ENCODE measurements around the gene ENTPD7. TPM values are rescaled to one million over a fixed set of nuclear protein-coding genes. Genes with fewer than 3 reads are reported as not detected.

ENTPD7 gene
- total and polyA plus RNA-seq, 9 of the 15 experiments (the other 6 are each of a cell fraction or from before 2014, with no cell fraction given), result 1.4 to 13.9 (median 8.5) TPM

DNA sequence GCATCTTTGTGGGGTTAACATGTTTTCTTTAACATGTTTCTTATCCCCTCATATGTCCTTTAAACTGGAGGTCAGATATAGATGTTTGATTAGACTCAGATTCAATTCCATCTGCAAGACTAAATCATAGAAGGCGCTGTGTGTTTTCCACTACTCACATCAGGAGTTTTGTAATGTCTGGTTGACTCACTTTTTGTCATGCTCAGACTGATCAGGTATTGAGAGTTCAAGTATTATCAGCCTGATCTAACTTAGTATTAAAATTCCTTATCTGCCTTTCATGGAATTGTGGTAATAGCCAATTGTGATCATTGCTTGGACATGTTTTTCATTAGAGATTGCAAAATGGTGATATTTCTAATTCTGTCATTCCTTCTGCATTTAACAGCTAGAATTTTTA lies 30.2 kb downstream of the ENTPD7 start:
- no peak overlapping the region for H3K9ac ChIP-seq (ENCODE audit: insufficient read depth in 1 of 2, low read depth in 2 of 2, low read length in 2 of 2)
- peaks cover 15% of the 10 kb centered on the region; the same call in 2 of the 3 replicates for H3K36me3 ChIP-seq (ENCODE audit: control insufficient read depth, insufficient read depth, low read length)
- BruUV-seq (replicated peaks), result no TSS peak
- in situ Hi-C loops (cut with MboI) (no loop called here), intact Hi-C loops (cut with micrococcal nuclease) (no loop called here)
- H3K9me1 ChIP-seq (ENCODE audit: control insufficient read depth, insufficient read depth, low read length), result no peaks in the 10 kb centered on the region
- WGBS (ENCODE audit: insufficient coverage, low coverage, missing lambda C conversion rate), result 100% methylated on average over 1 of the region's 1 CpG
- no peak overlapping the region for H3K27ac ChIP-seq (ENCODE audit: extremely low read depth, low read depth, low read length)
- no peak overlapping the region for H3K4me2 ChIP-seq (ENCODE audit: insufficient read depth, low read length)
- H3K27me3 ChIP-seq (ENCODE audit: control insufficient read depth in 2 of 2, insufficient read depth in 2 of 2, low read length in 2 of 2), result no peaks in the 10 kb centered on the region
- no peak overlapping the region for H3K4me3 ChIP-seq
- CTCF ChIA-PET (ENCODE audit: low intra/inter-chr PET ratio), result no interaction called here
- H4K20me1 ChIP-seq (replicated peaks; ENCODE audit: control insufficient read depth, insufficient read depth, low read length), result no peaks in the 10 kb centered on the region
- no peaks in the 10 kb centered on the region for H3K9me3 ChIP-seq (replicated peaks; ENCODE audit: control insufficient read depth, insufficient read depth, low read depth, low read length)
- peaks cover 0 to 5% of the 10 kb centered on the region in 2 experiments; a peak in 3 of 5 replicates for H3K4me1 ChIP-seq (replicated peaks in 1 of 2; ENCODE audit: control insufficient read depth in 2 of 2, insufficient read depth in 2 of 2, low read length in 2 of 2)
- H2AFZ ChIP-seq (ENCODE audit: low read depth, low read length), result no peak overlapping the region
- no peak for ATAC-seq
- no peak for FAIRE-seq
- DNase-seq (ENCODE audit: extremely low read depth in 1 of 4, low spot score in 3 of 4), result no peak
- no peaks in the 10 kb centered on the region for H3K79me2 ChIP-seq (ENCODE audit: control insufficient read depth, insufficient read depth, low read length)
- POLR2A ChIA-PET, result interaction anchor here (0.8 kb wide), 1 partner anchor 17 kb away, joined by 3 read pairs; no protein-coding TSS in a partner anchor
- TF ChIP-seq, protein P1, sequence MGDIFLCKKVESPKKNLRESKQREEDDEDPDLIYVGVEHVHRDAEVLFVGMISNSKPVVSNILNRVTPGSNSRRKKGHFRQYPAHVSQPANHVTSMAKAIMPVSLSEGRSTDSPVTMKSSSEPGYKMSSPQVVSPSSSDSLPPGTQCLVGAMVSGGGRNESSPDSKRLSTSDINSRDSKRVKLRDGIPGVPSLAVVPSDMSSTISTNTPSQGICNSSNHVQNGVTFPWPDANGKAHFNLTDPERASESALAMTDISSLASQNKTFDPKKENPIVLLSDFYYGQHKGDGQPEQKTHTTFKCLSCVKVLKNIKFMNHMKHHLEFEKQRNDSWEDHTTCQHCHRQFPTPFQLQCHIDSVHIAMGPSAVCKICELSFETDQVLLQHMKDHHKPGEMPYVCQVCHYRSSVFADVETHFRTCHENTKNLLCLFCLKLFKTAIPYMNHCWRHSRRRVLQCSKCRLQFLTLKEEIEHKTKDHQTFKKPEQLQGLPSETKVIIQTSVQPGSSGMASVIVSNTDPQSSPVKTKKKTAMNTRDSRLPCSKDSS (IDR thresholded peaks at IDR 0.05; ENCODE audit: low read depth, partially characterized antibody), result no peak

DNA sequence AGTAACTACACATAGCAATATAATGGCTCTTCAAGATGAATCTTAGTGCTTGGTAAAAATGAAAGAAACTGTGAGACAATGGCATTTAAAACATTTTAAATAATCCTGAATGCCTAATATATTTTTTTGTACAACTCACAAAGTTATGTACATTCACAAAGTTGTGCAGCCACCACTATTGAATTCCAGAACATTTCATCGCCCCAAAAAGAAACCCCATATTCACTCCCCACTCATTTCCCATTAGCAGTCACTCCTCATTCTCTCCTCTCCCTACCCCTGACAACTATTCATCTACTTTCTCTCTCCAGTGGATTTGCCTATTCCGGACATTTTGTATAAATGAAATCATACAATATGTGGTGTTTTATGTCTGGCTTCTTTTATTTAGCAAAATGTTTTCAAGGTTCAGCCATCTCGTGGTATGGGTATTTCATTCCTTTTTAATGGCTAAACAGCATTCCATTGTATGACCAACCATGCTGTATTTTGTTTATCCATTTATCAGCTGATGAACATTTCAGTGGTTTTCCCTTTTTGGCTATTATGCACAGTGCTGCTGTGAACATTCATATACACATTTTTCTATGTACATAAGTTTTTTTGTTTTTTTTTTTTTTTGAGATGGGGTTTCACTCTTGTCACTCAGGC lies 34.7 kb downstream of the ENTPD7 start:
- 69% methylated on average over 3 of the region's 3 CpGs for whole genome bisulfite sequencing (ENCODE audit: insufficient coverage, low coverage, missing lambda C conversion rate)
- Histone ChIP-seq H3K79me2 (ENCODE audit: control insufficient read depth, insufficient read depth, low read length) (no peaks in the 10 kb centered on the region), H3K9me3 (replicated peaks; ENCODE audit: control insufficient read depth, insufficient read depth, low read depth, low read length) (no peaks in the 10 kb centered on the region), H3K9me1 (ENCODE audit: control insufficient read depth, insufficient read depth, low read length) (no peaks in the 10 kb centered on the region), H3K4me3 (no peak overlapping the region), H3K27me3 (ENCODE audit: control insufficient read depth in 2 of 2, insufficient read depth in 2 of 2, low read length in 2 of 2) (no peaks in the 10 kb centered on the region), H3K4me2 (ENCODE audit: insufficient read depth, low read length) (no peak overlapping the region), H2AFZ (ENCODE audit: low read depth, low read length) (no peak overlapping the region), H4K20me1 (replicated peaks; ENCODE audit: control insufficient read depth, insufficient read depth, low read length) (no peaks in the 10 kb centered on the region), H3K36me3 (ENCODE audit: control insufficient read depth, insufficient read depth, low read length) (peaks cover 37% of the 10 kb centered on the region; the same call in 2 of the 3 replicates), H3K27ac (ENCODE audit: extremely low read depth, low read depth, low read length) (no peak overlapping the region), H3K9ac (ENCODE audit: insufficient read depth in 1 of 2, low read depth in 2 of 2, low read length in 2 of 2) (no peak overlapping the region), H3K4me1 (replicated peaks in 1 of 2; ENCODE audit: control insufficient read depth in 2 of 2, insufficient read depth in 2 of 2, low read length in 2 of 2) (no peaks in the 10 kb centered on the region)
- in situ Hi-C loops (cut with MboI) (no loop called here), intact Hi-C loops (cut with micrococcal nuclease) (no loop called here)
- DNase-seq (ENCODE audit: extremely low read depth in 1 of 4, low spot score in 3 of 4) (no peak), ATAC-seq (no peak), FAIRE-seq (no peak)
- ChIA-PET POLR2A (no interaction called here), CTCF (ENCODE audit: low intra/inter-chr PET ratio) (no interaction called here)
- BruUV-seq (replicated peaks), result no TSS peak
- TF ChIP-seq KLF16 (IDR thresholded peaks at IDR 0.05) (no peak), POLR2AphosphoS5 (IDR thresholded peaks at IDR 0.05; ENCODE audit: control insufficient read depth, insufficient read depth, low read depth, low read length) (no peak), NFIC (IDR thresholded peaks at IDR 0.05) (no peak), DPF2 (IDR thresholded peaks at IDR 0.05) (no peak), FOXK2 (conservative IDR thresholded peaks at IDR 0.05 in 1 of 2, IDR thresholded peaks at IDR 0.05 in 1 of 2; ENCODE audit: low read depth in 2 of 2) (no peak), ZNF24 (IDR thresholded peaks at IDR 0.05) (no peak), STAT5B (CRISPR knock-in tag; IDR thresholded peaks at IDR 0.05) (no peak), KLF1 (tag; IDR thresholded peaks at IDR 0.05) (no peak), ADNP (tag; IDR thresholded peaks at IDR 0.05) (no peak), BRCA1 (IDR thresholded peaks at IDR 0.05) (no peak), BRCA1 (CRISPR knock-in tag; IDR thresholded peaks at IDR 0.05) (no peak), SRSF9 (IDR thresholded peaks at IDR 0.05; ENCODE audit: borderline replicate concordance, low read depth, low read length) (no peak), CBX3 (IDR thresholded peaks at IDR 0.05; ENCODE audit: borderline replicate concordance in 1 of 2, low read length in 2 of 2) (no peak)
